HG03575 (cell line): ENCODE measurements around the gene PKP2.

Experiments
- ATAC-seq: cut with Tn5 transposase; IDR thresholded peaks from one replicate; pipeline ENCODE4 v1.9.1; 2021; ENCODE audit not compliant: unreplicated experiment, insufficient number of reproducible peaks, low FRiP score; ENCODE audit errors: extremely low read depth

Gene PKP2

DNA sequence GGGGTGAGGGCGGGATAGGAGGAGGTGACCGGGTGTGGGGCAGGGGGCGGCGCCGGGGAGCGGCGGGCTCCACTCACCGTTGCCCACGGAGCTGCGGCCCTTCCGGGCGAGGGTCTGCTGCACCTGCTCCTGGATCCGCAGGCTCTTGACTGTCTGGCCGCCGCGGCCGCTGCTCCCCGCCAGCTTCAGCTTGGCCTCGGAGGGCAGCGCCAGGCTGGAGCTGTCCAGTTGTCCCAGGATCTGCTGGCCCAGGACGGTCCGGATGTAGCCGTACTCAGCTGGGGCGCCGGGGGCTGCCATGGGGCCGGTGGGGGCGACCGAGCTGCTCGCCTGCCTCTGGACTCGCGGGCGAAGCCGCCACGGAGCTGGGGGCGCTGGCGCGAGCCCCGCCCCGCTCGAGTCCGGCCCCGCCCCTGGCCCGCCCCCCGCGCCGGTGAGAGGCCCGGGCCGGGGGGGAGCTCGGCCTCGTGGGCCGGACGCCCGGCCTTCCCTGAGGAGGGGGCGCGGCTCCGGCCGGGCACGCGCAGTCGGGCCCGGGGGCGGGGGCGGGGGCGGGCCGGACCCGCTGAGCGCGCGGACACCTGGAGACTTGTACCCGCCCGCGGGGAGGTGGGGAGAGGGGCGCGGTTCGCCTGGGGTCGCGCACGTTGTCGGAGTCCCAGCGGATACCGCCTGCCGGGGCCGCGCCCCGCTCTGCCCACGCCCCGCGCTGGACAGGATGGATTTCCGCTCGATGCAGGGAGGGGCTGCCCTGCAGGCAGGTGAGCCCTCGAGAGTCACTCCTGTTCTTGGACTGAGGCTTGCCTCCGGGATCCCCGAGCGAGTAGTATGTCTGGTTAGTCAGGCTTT, at the start of gene PKP2:
TSS of gene PKP2 (minus strand) at position 346 of the 849 bp plus-strand sequence. CDS start at position 300, 46 bp downstream.
- no peak for ATAC-seq

GRCh38 chr12:32944195-32944594, 47.6 kb upstream of the PKP2 start:
- no peak for ATAC-seq

- ATAC-seq = no peak
Measured at GRCh38 chr12:32939801-32940200, 43.2 kb upstream of the PKP2 start.

DNA sequence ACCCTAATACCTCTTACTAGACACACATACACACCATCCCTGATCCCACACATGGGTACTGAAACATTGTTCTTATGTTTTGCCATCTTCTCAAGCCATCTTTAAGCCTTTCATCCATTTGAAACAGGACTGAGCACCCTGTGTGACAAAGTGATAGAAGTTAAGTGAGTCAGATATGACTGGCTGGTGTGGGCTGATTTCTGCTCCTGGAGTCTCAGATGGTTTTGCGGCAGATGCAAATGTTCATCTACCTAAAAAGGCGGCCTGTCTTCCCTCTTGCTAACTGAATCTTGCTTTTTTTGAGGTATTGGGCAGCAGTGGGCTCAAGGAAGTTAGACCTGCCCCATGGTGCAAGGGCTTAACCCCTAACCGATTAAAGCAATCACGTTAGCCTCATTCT, 30.4 kb upstream of the PKP2 start:
- no peak for ATAC-seq

- ATAC-seq = no peak
Measured at GRCh38 chr12:32926356-32926755, 29.8 kb upstream of the PKP2 start.

- ATAC-seq = no peak
Measured at GRCh38 chr12:32922546-32923297, 26.1 kb upstream of the PKP2 start.

GRCh38 chr12:32921397-32921796, 24.8 kb upstream of the PKP2 start:
- no peak for ATAC-seq

- no peak for ATAC-seq
Measured at GRCh38 chr12:32920506-32921085, 24.0 kb upstream of the PKP2 start.

GRCh38 chr12:32918890-32919801, 22.6 kb upstream of the PKP2 start:
- ATAC-seq = no peak

GRCh38 chr12:32917094-32917611, 20.6 kb upstream of the PKP2 start:
- no peak for ATAC-seq

- no peak for ATAC-seq
Measured at GRCh38 chr12:32907898-32908476, 11.4 kb upstream of the PKP2 start.

- ATAC-seq = no peak
Measured at GRCh38 chr12:32907166-32907565, 10.6 kb upstream of the PKP2 start.

DNA sequence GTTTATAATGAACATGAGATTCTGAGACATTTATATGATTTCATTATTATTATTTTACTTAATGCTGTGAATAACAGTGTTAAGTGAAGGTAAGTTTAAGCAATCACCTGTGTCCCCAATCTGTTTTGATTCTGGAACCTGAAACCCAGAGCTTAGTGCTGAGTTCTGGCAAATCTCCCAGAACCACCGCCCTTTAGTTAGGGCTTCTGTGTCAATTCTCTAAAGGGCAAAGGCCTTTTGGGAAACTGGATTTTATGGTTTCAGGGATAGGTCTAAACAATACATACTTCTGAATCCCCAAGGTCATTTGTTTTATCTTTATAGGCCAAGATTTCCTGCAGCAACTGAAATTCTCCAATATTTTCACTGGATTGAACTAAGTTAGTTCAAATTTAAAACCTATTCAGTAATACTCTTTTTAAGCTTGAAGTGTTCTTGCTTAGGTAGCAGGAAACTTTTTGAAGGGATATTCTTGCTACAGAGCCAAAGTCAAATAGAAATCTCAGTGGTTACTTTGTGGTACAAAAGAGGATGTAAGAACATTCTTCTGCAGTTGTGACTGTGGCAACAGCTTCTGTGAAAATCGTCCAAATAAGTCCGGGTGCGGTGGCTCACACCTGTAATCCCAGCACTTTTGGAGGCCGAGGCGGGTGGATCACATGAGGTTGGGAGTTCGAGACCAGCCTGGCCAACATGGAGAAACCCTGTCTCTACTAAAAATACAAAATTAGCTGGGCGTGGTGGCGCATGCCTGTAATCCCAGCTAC, 10.0 kb upstream of the PKP2 start:
- peak; percentile 99 for ATAC-seq

DNA sequence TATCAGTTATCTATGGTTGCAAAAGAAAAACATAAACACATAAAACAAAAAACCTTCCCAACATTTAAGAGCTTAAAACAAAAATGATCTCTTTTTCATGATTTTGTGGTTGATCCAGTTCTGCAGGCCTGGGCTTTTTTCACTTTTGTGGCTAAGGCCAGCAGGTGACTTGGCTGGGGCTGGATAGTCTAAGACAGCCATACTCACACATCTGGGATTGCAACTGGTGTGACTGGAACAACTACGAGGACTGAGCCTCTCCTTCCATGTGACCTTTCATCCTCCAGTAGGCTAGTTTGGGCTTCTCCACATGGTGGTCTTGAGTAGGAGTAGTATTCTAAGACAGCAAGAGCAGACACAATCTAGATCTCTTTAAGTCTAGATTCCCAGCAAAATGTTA, 7.2 kb upstream of the PKP2 start:
- no peak for ATAC-seq

DNA sequence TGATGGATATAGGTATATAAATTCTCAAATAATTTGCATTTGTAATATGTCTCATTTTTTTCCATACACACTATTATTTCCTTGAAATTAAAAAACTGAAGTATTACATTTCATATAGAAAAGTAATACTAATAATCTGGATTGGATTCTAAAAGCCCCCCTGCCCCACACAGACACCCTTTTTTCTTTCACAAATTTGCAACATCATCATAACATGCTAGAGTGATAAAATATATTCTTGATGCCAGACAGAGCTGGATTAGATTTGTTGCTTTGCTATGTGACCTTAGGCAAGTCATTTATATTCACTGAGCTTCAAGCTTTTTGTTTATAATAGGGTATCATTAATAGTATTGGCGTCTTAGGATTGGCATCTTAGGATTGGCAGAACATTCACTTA, 6.7 kb upstream of the PKP2 start:
- no peak for ATAC-seq

- ATAC-seq = no peak
Measured at GRCh38 chr12:32902287-32902997, 5.9 kb upstream of the PKP2 start.

GRCh38 chr12:32901553-32901952, 5.0 kb upstream of the PKP2 start:
- ATAC-seq = no peak
